GM12872 (cell line): ENCODE data around the gene NKIRAS1.
A peak's percentile ranks its signal among the peaks of the same experiment; 100 is the strongest.

Experiments used
- CTCF ChIP-seq: IDR thresholded peaks from 3 replicates; pipeline ENCODE4 v1.5.1; 2011; ENCODE audit warnings: low read depth, mild to moderate bottlenecking, low read length, moderate library complexity; ENCODE audit not compliant: insufficient read depth

The NKIRAS1 gene

GRCh38 chr3:23889950-23890349, 26.8 kb downstream of the NKIRAS1 start:
- no peak for TF ChIP-seq CTCF

GRCh38 chr3:23889386-23889785, 27.4 kb downstream of the NKIRAS1 start:
- no peak for TF ChIP-seq CTCF

GRCh38 chr3:23888617-23889228, 28.1 kb downstream of the NKIRAS1 start:
- peak; percentile 69 for TF ChIP-seq CTCF

GRCh38 chr3:23886311-23886710, 30.5 kb downstream of the NKIRAS1 start:
- no peak for TF ChIP-seq CTCF

- no peak for TF ChIP-seq CTCF
Measured at GRCh38 chr3:23885210-23885609, 31.6 kb downstream of the NKIRAS1 start.

GRCh38 chr3:23884481-23884880, 32.3 kb downstream of the NKIRAS1 start:
- TF ChIP-seq CTCF = no peak

- no peak for TF ChIP-seq CTCF
Measured at GRCh38 chr3:23882487-23882918, 34.3 kb downstream of the NKIRAS1 start.
